ENCODE data around the gene DOCK9. TPM values are rescaled to one million over a fixed set of nuclear protein-coding genes. Genes with fewer than 3 reads are reported as not detected.

The DOCK9 gene
- polyA plus RNA-seq, 1 of the 3 experiments (the other 2 are of a cell fraction): 16.6 TPM

GRCh38 chr13:98910501-98910951 is 67.3 kb downstream of the DOCK9 start:
- no peak for DNase-seq
- Histone ChIP-seq H3K9me3 (no peaks in the 10 kb centered on the region), H3K79me2 (ENCODE audit: insufficient read depth) (no peaks in the 10 kb centered on the region), H3K4me3 (ENCODE audit: low read depth in 2 of 2, low read length in 1 of 2) (no peak overlapping the region), H3K27me3 (ENCODE audit: insufficient read depth) (no peaks in the 10 kb centered on the region), H3K4me1 (ENCODE audit: control insufficient read depth in 1 of 2, insufficient read depth in 2 of 2, low read depth in 1 of 2, low read length in 1 of 2) (peaks cover 0 to 4% of the 10 kb centered on the region in 2 experiments; a peak in 1 of 4 replicates), H3F3A (replicated peaks; ENCODE audit: insufficient read depth) (no peaks in the 10 kb centered on the region), H2AFZ (ENCODE audit: low read depth) (peak overlapping the region; percentile 57; the same call in 1 of the 2 replicates), H3K4me2 (no peak overlapping the region; the same call in 1 of the 2 replicates), H3K36me3 (replicated peaks in 1 of 2; ENCODE audit: control insufficient read depth in 1 of 2, insufficient read depth in 2 of 2, low read length in 1 of 2) (peaks cover 0 to 6% of the 10 kb centered on the region in 2 experiments), H3K27ac (ENCODE audit: low read depth in 2 of 2, low read length in 1 of 2) (peak overlapping the region in 1 of 2 experiments; percentile 75; a peak in 2 of 4 replicates), H4K20me1 (ENCODE audit: insufficient read depth) (no peaks in the 10 kb centered on the region), H3K9ac (0 out of 2 replicates have a peak overlapping the region, but pooled peaks have one; percentile 6), H3K9me2 (no peaks in the 10 kb centered on the region)
- TF ChIP-seq CHD2 (IDR thresholded peaks at IDR 0.05; ENCODE audit: low read length, partially characterized antibody) (no peak), GABPA (IDR thresholded peaks at IDR 0.05; ENCODE audit: low read depth) (peak; percentile 69), NRF1 (IDR thresholded peaks at IDR 0.05; ENCODE audit: low read depth, low read length) (no peak), FOSL2 (IDR thresholded peaks at IDR 0.05; ENCODE audit: borderline replicate concordance, low read depth) (peak; percentile 45), FOXJ3 (CRISPR knock-in tag; IDR thresholded peaks at IDR 0.05) (no peak), SMC3 (IDR thresholded peaks at IDR 0.05; ENCODE audit: low read depth, low read length) (no peak), MEF2A (IDR thresholded peaks at IDR 0.05; ENCODE audit: borderline replicate concordance, low read depth) (peak; percentile 73; the same call in 1 of the 2 replicates)
- TF ChIP-seq, protein P1, sequence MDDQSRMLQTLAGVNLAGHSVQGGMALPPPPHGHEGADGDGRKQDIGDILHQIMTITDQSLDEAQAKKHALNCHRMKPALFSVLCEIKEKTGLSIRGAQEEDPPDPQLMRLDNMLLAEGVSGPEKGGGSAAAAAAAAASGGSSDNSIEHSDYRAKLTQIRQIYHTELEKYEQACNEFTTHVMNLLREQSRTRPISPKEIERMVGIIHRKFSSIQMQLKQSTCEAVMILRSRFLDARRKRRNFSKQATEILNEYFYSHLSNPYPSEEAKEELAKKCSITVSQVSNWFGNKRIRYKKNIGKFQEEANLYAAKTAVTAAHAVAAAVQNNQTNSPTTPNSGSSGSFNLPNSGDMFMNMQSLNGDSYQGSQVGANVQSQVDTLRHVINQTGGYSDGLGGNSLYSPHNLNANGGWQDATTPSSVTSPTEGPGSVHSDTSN (IDR thresholded peaks at IDR 0.05): no peak
- CTCF ChIA-PET: interaction anchor here (0.9 kb wide), 1 partner anchor 13 kb away, joined by 3 read pairs; no protein-coding TSS in a partner anchor
- 7% methylated on average over 2 of the region's 2 CpGs for WGBS (ENCODE audit: low lambda C conversion rate)
- POLR2A ChIA-PET: no interaction called here

- H3F3A ChIP-seq (replicated peaks; ENCODE audit: insufficient read depth): no peaks in the 10 kb centered on the region
- 89% methylated on average over 3 of the region's 3 CpGs for WGBS (ENCODE audit: low lambda C conversion rate)
- H3K9ac ChIP-seq: no peak overlapping the region
- H2AFZ ChIP-seq (ENCODE audit: low read depth): no peak overlapping the region; the same call in 1 of the 2 replicates
- no peak for DNase-seq
- H3K4me2 ChIP-seq: no peak overlapping the region
- POLR2A ChIA-PET: no interaction called here
- H3K4me3 ChIP-seq (ENCODE audit: low read depth in 2 of 2, low read length in 1 of 2): no peak overlapping the region
- H4K20me1 ChIP-seq (ENCODE audit: insufficient read depth): no peaks in the 10 kb centered on the region
- no peaks in the 10 kb centered on the region for H3K9me3 ChIP-seq
- H3K79me2 ChIP-seq (ENCODE audit: insufficient read depth): no peaks in the 10 kb centered on the region
- no peaks in the 10 kb centered on the region for H3K27me3 ChIP-seq (ENCODE audit: insufficient read depth)
- H3K9me2 ChIP-seq: no peaks in the 10 kb centered on the region
- 0 out of 4 replicates have a peak overlapping the region, but pooled peaks of 1 of the 2 experiments have one; percentile 10 for H3K27ac ChIP-seq (ENCODE audit: low read depth in 2 of 2, low read length in 1 of 2)
- TF ChIP-seq FOXM1 (IDR thresholded peaks at IDR 0.05; ENCODE audit: low read depth) (no peak), IRF3 (IDR thresholded peaks at IDR 0.05; ENCODE audit: low read depth, low read length) (no peak), USF2 (IDR thresholded peaks at IDR 0.05; ENCODE audit: borderline replicate concordance, low read depth, low read length) (no peak)
- TF ChIP-seq, protein P2, sequence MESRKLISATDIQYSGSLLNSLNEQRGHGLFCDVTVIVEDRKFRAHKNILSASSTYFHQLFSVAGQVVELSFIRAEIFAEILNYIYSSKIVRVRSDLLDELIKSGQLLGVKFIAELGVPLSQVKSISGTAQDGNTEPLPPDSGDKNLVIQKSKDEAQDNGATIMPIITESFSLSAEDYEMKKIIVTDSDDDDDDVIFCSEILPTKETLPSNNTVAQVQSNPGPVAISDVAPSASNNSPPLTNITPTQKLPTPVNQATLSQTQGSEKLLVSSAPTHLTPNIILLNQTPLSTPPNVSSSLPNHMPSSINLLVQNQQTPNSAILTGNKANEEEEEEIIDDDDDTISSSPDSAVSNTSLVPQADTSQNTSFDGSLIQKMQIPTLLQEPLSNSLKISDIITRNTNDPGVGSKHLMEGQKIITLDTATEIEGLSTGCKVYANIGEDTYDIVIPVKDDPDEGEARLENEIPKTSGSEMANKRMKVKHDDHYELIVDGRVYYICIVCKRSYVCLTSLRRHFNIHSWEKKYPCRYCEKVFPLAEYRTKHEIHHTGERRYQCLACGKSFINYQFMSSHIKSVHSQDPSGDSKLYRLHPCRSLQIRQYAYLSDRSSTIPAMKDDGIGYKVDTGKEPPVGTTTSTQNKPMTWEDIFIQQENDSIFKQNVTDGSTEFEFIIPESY (IDR thresholded peaks at IDR 0.05; ENCODE audit: borderline replicate concordance, low read depth): no peak
- TF ChIP-seq, protein P3, sequence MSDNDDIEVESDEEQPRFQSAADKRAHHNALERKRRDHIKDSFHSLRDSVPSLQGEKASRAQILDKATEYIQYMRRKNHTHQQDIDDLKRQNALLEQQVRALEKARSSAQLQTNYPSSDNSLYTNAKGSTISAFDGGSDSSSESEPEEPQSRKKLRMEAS (IDR thresholded peaks at IDR 0.05; ENCODE audit: low read depth): no peak
- peaks cover 0 to 6% of the 10 kb centered on the region in 2 experiments for H3K36me3 ChIP-seq (replicated peaks in 1 of 2; ENCODE audit: control insufficient read depth in 1 of 2, insufficient read depth in 2 of 2, low read length in 1 of 2)
- peaks cover 0 to 4% of the 10 kb centered on the region in 2 experiments; a peak in 1 of 4 replicates for H3K4me1 ChIP-seq (ENCODE audit: control insufficient read depth in 1 of 2, insufficient read depth in 2 of 2, low read depth in 1 of 2, low read length in 1 of 2)
- CTCF ChIA-PET: no interaction called here
These were observed 68.8 kb downstream of the DOCK9 start for GRCh38 chr13:98909016-98909415.

Data from SK-N-SH (cell line).